ENCODE measurements around the gene SDSL.
A peak's percentile ranks its signal among the peaks of the same experiment; 100 is the strongest.

The SDSL gene, protein sequence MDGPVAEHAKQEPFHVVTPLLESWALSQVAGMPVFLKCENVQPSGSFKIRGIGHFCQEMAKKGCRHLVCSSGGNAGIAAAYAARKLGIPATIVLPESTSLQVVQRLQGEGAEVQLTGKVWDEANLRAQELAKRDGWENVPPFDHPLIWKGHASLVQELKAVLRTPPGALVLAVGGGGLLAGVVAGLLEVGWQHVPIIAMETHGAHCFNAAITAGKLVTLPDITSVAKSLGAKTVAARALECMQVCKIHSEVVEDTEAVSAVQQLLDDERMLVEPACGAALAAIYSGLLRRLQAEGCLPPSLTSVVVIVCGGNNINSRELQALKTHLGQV

DNA sequence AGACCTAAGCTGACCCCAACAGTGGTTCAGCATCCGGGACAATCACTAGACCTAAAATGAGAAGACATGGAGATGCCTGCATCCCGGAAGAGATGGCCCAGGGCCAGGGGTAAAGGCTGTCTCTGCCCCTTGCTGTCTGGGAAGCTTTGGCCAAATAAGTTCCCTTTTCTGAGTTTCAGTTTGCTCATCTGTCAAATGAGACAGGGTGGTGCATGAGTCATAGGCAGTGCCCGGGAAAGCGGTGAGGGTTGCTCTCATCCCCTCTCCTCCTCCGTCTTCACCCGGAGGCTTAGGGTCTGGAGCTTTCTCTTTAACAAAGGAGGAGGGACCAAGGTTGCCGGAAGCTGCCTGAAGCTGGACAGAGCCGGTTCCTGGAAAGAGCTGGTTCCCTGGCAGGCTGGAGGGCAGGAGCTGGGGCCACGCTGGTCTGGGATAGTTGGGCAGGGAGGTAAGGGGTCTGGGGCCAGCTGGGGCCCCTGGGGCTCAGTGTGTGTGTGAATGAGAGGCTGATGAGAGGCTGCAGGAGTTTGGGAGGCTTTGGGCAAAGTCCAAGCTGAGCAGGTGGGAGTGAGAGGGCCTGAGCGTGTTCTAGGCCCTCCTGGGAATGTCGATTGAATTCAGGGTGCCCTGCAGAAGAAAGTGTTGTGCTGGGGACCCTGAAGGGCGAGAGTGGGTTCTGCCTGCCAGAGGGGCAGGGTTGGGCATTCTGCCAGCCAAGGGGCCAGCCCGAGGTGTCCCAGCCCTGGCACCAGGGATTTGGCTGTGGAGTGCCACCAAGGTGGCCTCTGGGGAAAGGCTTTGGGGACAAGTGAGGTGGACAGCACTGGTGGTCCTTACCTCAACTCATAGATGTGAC is at the start of gene SDSL:
Gene SDSL (plus strand): TSS at position 351 of the 856 bp plus-strand sequence. CDS start 5,603 bp downstream, outside the sequence.
- peak; percentile 63 for DNase-seq (ENCODE audit: low read depth)

DNA sequence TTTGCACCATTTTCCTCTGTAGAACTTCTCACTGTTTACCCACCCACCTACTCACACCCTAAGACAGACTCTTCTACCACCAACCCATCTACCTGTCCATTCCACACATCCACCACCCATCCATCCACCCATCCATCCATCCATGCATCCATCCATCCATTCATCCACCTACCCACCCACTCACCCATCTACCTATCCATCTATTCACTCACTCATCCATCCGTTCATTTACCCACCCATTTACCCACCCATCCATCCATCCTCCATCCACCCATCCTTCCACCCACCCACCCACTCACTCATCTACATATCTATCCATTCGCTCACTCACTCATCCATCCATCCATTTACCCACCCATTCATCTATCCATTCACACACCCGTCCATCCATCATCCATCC is 48.7 kb upstream of the SDSL start:
- DNase-seq (ENCODE audit: low read depth) = no peak

DNA sequence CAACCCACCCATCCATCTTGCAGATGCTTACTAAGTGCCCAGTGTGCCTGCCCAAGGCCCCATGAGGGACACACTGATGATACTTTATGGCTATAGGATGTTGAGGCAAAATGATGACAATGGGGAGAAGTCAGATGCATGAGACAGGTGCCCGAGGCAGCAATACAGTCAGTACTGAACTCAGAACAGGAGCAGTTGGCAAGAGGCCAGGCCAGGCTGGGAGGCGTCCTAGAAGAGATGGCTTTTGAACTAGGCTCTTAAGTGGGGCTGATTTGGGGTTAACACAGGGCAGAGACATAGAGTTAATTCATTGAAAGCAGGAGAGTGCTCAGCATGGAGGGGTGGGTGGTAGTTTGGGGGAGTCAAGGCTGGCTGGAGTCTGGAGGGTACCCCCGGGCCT is 48.2 kb upstream of the SDSL start:
- DNase-seq (ENCODE audit: low read depth) = no peak

DNA sequence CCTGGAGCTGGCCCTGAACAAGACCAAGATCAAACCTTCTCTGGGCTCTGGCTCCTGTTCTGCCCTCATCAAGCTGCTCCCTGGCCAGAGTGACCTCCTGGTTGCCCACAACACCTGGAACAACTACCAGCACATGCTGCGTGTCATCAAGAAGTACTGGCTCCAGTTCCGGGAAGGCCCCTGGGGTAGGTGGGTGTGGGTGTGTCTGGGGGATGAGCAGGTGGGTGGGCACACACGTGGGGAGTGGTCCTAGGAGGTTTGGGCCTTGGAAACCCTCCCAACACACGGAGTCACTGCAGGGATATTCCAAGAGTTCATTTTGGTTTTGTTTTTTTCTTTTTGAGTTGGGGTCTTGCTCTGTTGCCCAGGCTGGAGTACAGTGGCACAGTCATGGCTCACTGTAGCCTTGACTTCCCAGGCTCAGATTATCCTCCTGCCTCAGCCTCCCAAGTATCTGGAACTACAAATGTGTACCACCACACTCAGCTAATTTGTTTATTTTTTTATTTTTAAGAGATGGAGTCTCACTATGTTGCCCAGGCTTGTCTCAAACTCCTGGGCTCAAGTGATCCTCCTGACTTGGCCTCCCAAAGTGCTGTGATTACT is 47.3 kb upstream of the SDSL start:
- no peak for DNase-seq (ENCODE audit: low read depth)

DNA sequence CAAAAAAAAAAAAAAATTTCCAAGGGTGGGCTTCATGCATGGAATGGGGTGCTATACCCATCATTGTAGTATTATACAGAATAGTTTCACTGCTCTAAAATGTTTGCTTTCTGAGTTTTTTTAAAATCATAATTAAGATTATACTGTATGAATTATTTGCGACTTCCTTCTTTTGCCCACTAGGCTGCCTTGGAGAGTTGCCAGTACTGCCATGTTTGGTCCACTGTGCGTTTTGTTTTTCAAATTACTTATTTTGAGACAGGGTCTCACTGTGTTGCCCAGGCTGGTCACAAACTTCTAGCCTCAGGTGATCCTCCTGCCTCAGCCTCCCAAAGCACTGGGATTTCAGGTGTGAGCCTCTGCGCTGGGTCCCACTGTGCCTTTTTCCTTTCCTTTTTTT is 43.9 kb upstream of the SDSL start:
- DNase-seq (ENCODE audit: low read depth) = no peak

DNA sequence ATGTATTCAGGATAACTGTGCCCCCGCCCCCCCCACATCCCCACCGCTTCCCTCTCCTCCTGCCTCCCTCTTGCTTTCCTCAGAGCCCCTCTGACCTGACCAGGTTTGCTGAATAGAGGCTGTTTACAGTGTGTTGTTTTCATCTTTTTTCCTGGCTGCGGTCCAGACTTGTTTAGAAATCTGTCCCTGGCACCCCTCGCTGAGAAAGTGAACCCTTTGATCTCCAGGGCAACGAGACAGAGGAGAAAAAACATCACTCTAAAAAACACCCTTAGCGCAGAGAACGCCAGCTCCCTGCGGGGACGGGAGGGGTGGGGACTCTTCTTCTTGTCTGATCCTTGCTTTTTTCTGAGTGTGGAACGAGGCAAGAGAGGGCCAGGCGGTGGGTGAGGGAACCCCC is 41.0 kb upstream of the SDSL start:
- no peak for DNase-seq (ENCODE audit: low read depth)

DNA sequence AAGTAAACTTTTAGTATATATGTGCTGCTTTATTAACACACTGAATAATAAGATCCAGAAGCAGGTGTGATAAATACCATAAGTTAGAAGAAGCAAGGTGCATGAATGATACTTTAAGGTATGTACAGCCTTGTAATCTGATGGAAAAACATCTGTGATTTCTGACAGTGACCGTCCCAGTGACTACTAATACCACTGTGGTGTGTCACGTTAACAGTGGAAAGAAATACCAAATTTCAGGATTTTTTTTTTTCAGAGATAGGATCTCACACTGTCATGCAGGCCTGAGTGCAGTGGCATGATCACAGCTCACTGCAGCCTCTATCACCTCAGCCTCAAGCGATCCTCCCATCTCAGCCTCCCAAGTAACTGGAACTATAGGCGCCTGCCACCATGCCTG is 40.0 kb upstream of the SDSL start:
- DNase-seq (ENCODE audit: low read depth) = no peak

DNA sequence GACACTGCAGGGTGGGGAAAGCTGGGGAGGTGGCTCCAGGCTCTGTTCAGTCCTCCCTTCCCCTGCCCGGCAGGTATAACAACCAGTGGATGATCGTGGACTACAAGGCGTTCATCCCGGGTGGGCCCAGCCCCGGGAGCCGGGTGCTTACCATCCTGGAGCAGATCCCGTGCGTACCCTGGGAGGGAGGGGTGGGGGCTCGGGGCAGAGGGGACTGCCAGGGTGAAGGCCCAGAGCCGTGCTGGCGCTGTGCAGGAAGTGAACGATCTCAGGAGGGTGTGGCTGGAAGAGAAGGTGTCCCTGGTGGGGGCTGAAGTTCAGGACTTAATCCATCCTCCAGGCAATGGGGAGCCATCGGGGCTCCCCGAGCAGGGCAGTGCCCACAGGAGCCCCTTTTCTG is 37.4 kb upstream of the SDSL start:
- DNase-seq (ENCODE audit: low read depth) = no peak

DNA sequence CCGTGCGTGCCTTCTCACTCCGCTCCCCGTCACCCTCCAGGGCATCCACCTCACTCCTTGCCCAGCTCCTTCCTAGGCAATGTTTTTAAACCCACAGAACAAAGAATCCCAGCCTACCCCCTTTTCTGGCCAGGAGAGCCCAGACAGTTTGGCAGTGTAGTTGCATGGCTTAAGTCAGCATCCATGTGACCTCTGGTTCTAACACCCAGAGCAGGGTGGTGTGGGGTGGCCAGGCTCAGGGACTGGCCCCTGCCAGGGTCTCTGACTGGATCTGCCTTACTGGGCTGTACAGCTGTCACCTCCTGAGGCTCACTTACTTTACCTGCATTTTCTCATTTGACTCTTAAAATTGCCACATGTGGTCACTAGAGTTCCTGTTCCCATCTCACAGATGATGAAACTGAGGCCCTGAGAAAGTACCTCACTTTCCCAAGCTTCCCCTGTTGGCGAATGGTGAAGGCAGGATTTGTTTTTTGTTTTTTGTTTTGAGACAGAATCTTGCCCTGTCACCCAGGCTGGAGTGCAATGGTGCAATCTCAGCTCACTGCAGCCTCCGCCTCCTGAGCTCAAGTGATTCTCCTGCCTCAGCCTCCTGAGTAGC is 36.8 kb upstream of the SDSL start:
- DNase-seq (ENCODE audit: low read depth) = no peak

DNA sequence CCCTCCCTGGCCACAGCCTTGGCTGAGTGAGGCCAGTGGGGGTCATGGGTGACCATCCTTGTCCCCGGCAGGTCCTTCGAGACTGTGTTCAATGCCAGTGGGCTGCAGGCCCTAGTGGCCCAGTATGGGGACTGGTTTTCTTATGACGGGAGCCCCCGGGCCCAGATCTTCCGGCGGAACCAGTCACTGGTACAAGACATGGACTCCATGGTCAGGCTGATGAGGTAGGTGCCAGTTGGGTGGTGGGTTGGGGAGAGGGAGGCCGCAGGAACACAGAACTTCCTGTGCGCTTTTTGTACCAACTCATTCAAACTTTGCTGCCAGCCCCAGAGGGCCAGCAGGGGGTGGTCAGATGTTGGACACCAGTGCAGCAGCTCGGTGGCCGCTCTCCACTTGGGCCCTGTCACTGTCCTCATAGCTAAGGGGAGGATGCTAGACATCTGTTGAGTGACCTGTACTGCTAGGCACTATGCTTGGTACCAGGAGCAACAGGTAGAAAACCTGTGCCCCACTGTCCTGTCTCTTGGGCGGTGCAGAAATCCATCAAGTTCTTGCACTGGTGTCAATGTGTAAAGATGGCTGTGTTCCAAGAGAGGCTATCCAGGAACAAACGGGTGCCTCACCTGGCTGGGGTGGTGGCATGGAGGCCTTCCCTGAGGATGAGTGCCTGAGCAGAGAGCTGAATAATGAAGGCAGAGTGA is 35.2 kb upstream of the SDSL start:
- no peak for DNase-seq (ENCODE audit: low read depth)

DNA sequence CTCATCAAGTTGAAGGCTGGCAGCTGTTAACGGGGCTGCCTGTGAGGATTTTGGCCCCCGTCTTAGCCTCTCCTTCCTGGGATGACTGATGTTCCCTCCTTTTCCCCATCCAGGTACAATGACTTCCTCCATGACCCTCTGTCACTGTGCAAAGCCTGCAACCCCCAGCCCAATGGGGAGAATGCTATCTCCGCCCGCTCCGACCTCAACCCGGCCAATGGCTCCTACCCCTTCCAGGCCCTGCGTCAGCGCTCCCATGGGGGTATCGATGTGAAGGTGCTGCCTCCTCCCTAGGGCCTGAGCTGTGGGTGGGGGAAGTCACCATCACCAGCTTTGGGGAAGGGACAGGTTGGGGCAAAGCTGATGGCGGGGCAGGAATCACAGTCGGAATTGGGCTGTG is 34.5 kb upstream of the SDSL start:
- DNase-seq (ENCODE audit: low read depth) = no peak

DNA sequence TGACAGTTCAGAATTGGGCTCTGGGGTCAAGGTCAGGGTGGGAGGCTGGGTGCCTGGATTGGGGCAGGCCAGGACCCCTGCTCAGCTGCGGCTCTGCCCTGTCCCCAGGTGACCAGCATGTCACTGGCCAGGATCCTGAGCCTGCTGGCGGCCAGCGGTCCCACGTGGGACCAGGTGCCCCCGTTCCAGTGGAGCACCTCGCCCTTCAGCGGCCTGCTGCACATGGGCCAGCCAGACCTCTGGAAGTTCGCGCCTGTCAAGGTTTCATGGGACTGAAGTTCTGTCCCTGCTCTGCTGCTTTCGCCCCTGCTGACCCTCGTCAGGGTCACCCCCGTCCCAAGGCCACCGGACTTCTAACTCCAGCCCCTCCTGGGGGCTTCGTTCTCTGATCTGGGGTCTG is 33.8 kb upstream of the SDSL start:
- DNase-seq (ENCODE audit: low read depth) = no peak

DNA sequence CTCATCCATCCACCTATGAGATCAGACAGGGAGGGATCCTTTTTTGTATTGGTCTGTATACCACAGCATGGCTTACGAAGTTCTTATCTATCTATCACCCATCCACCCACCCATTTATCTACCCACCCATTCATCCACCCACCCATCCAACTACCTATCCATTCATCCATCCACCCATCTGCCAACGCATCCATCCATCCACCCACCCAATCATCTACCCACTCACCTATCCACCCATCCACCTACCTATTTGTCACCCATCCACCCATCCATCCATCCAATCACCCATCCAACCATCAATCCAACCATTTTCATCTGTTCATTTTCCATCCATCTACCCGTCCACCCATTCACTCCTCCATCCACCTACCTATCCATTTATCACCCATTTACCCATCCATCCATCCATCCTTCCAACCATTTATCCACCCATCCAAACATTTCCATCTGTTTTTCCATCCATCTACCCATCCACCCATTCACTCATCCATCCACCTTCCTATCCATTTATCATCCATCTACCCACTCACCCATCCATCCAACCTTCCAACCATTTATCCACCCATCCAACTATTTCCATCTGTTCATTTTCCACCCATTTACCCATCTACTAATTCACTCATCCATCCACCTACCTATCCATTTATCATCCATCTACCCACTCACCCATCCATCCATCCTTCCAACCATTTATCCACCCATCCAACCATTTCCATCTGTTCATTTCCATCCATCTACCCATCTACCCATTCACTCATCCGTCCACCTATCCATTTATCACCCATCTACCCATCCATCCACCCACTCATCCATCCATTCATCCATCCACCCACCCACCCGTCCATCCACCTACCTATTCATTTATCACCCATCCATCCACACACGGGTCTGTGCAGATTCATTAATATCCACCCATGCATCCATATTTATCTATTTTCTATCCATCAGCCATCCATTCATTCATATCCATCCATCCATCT is 31.8 kb upstream of the SDSL start:
- DNase-seq (ENCODE audit: low read depth) = no peak

DNA sequence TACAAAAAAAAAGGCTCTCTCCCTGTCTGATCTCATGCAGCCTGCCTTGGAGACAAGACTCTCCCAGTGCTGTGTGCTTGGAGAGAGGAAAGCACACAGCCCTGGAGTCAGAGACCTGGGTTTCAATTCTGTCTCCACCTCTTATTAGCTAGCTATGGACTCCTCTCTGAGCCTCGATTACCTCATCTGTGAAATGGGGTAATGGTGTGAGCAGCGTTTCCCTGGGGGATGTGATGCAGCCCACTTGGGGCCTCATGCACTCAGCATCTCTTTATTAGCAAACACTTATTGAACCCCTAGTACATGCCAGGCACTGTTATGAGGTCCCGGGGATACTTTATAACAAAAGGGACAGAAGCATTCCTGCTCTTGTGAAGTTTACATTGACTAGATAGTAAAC is 31.0 kb upstream of the SDSL start:
- no peak for DNase-seq (ENCODE audit: low read depth)

DNA sequence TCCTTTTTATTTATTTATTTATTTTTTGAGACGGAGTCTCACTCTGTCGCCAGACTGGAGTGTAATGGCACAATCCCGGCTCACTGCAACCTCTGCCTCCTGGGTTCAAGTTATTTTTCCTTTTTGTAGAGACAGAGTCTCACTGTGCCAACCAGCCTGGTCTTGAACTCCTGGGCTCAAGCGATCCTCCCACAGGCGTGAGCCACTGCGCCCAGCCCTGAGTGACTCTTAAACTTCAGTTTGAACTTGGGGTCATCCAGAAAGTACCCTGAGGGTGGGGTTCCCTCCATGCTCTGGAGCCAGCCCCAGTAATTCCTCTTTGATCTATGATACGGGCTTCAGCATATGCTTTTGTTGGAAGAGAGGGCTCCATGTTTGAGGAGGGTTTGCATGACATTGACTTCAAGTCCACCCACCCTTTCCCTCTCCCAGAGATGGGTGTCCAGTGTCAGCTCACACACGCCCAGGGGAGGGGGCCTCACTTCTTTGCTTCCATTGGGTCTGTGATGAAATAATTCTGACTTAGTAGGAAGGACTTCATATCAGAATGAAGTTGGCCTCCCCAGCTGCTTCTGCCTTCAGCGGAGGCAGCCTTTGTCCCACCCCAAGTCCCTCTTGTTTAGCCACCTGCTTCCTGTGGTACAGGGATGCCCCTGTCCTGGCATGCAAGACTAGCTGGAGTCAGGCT is 30.4 kb upstream of the SDSL start:
- no peak for DNase-seq (ENCODE audit: low read depth)

DNA sequence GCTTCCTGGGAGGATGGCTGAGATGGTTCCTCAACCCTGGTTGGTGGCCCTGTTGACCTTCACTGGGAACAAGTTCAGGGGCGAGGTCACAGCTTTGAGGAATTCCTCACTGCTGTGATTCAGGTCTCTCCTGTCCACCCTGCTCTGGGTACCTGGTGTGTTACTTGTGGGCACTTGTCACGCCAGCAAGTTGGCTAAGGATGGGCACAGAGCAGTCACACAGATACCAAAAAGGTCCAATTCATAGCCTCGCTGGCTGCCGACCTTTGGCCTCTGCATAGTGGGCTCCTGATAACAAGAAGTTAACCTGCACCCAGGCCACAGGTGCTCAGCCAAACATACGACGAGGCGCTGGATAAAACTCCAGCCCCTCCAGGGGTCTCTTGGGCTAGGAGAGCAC is 29.7 kb upstream of the SDSL start:
- DNase-seq (ENCODE audit: low read depth) = no peak

DNA sequence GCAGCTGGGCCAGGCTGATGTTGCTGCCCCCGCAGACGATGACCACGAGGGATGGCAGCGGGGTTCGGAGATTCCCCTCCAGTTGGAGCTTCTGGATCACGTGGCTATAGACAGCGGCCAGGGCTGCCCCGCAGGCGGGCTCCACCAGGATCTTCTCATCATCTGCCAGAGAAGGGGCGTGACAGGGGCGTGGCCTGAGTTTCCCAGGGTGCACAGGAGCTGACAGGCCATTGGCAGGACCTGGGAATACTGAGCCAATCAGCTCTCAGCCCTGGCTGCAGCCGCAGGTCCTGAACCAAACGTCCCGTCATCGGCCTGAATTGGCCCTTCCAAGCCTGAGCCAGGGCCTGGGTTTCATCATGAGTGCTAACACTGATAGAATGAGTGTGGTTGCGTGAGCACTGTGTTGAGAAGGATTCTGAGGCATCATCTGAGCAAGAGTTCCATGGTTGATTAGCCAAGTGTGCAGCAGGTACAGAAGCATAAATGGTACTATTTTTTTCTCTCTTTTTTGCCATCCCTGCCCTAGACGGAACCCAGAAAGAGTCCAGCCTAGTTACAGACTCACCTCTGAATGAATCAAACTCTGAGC is 29.1 kb upstream of the SDSL start:
- no peak for DNase-seq (ENCODE audit: low read depth)

DNA sequence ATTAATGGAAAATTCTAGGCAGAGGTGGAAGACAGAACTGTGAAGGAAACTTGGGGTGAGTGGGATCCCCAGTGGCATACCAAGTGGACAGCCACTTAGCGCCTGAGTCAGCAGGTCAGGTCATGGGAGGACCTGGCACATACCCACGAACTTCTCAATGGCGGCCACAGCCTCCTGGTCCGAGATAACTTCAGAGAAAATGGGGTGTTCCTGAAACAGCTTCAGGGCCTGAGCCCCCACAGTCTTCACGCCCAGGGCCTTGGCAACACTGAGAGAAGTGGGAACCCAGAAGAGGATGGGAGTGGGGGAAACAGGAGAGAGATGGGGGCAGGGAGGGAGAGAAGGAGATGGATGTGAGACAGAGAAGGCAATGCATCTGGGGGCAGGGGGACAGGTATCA is 28.4 kb upstream of the SDSL start:
- no peak for DNase-seq (ENCODE audit: low read depth)

DNA sequence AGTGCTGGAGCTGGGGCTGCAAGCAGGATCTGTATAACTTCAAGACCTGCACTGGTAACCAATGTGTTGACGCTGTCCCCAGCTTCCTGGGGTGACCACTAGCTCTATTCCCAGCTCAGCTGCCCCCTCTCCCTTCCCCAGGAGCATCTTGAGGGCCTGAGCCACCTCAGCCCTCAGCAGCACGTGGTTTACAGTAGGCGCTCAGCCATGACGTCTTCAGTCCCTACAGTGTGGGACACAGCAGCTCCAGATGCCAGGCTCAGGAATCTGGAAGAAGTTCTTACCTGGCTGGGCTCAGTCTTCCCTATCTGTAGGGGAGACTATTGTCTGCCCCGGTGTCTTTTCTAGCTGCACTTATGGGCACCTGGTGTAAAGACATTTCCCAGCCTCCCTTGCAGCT is 27.1 kb upstream of the SDSL start:
- DNase-seq (ENCODE audit: low read depth) = no peak

DNA sequence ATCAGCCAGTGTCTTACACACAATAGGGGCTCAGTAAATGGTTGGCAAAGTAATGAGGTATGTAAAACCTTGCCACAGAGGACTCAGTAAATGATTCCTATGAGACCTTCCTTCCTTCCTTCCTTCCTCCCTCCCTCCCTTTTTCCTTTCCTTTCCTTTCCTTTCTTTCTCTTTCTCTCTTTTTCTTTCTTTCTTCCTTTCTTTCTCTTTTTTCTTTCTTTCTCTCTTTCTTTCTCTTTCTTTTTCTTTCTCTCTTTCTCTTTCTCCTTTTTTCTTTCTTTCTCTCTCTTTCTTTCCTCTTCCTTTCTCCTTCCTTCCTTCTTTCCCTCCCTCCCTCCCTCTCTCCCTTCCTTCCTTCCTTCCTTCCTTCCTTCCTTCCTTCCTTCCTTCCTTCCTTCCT is 26.0 kb upstream of the SDSL start:
- DNase-seq (ENCODE audit: low read depth) = no peak

Measured in GM04504 (cell line).